Left kidney (tissue), 2 donors: ENCODE measurements around the gene DPM3. TPM values are rescaled to one million over a fixed set of nuclear protein-coding genes. Genes with fewer than 3 reads are reported as not detected.
"Not testable (repeated sequence)": the region's sequence is repeated elsewhere in the genome, so short reads cannot be mapped to it uniquely, and the experiment has no call there.

ENCODE experiments used
- DNase-seq: peaks from one replicate; pipeline ENCODE4 v3.0.0-alpha.2; 2013
- polyA plus RNA-seq: library from polyadenylated mRNA; unstranded; fragments of 120-200 nt; gene quantifications from one replicate; pipeline ENCODE4 v1.2.1, GENCODE V29; 2013; ENCODE audit not compliant: insufficient read length

DPM3 gene
- polyA plus RNA-seq, 1 donor = 26.9 TPM

DNA sequence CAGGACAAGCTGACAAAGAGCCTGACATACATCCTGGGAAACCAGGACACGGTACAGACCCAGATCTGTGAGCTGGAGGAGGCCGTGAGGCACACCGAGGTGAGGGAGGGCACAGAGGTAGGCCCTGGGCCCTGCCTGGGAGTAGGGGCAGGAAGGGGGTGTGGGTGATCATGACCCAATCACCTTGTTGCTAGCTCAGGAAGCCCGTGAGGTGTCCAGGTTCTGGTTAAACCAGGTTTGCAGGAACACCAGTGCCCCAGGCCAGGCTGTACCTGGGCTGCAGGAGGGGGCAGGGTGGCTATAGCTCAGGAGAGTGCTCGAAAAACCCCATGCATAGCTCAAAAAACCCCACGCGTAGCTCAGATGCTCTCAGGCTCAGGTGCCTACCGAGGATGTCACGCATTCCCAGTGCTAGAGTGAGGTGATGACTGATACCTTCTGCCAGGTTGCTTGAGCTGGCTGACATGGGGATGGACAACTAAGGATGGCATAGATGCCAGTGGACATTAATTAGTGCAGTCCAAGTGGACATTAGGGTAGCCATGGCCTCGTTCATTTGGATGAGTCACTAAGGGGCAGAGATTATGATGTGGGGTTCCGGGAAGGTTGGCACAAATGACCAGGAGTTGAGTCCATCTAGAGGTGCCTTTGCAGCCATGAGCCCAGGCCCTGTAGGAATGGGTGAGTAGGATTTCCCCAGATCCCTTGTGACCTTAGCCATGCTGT, 37.0 kb upstream of the DPM3 start:
- no peak for DNase-seq

DNA sequence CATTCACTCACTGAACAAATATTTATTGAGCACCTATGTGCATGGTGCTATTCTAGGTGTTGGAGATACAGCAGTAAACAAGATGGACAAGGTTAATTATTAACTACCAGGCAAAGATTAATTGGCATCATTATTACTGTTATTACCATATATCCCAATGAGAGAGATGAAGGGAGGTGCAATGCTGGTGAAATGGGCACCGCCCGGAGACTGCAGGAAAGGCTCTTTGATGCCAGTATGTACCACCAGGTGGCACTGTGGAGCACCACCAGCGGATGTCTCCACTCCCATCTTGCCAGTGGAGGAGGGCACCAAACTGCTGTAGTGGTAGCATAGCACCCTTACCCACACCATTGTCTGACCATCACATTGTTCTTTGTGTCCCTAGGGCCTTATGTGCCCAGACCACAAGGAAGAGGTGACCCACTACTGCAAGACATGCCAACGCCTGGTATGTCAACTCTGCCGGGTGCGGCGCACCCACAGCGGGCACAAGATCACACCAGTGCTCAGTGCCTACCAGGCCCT, 36.3 kb upstream of the DPM3 start:
- no peak for DNase-seq

DNA sequence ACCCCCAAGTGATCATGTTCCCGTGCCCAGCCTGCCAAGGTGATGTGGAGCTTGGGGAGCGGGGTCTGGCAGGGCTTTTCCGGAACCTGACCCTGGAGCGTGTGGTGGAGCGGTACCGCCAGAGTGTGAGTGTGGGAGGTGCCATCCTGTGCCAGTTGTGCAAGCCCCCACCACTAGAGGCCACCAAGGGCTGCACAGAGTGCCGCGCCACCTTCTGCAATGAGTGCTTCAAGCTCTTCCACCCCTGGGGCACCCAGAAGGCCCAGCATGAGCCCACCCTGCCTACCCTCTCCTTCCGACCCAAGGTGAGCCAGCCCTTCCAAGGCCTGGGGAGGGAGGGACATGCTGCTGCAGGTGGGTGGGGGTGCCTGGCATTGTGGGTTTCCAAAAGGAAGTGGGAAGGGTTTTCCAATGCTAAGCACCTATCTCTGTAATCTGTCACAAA, 35.6 kb upstream of the DPM3 start:
- DNase-seq = no peak

DNA sequence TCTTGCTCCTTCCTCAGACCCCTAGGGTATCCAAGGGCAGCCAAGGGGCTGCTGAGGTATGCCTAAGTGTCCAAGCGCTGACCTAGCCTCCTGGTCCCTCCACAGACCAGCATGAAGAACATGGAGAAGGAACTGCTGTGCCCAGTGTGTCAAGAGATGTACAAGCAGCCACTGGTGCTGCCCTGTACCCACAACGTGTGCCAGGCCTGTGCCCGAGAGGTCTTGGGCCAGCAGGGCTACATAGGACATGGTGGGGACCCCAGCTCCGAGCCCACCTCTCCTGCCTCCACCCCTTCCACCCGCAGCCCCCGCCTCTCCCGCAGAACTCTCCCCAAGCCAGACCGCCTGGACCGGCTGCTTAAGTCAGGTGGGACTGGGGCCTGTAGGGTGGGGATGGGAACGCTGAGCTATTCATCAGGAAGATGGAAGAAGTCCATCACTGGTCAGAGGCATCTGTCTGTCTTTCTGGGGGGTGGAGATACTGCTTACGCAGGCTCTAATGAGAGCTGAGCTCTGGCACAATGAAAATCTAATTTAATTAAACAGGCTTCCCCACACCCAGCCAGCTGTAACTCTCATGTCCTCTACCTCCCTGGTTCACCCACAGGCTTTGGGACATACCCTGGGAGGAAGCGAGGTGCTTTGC, 35.1 kb upstream of the DPM3 start:
- DNase-seq = no peak

DNA sequence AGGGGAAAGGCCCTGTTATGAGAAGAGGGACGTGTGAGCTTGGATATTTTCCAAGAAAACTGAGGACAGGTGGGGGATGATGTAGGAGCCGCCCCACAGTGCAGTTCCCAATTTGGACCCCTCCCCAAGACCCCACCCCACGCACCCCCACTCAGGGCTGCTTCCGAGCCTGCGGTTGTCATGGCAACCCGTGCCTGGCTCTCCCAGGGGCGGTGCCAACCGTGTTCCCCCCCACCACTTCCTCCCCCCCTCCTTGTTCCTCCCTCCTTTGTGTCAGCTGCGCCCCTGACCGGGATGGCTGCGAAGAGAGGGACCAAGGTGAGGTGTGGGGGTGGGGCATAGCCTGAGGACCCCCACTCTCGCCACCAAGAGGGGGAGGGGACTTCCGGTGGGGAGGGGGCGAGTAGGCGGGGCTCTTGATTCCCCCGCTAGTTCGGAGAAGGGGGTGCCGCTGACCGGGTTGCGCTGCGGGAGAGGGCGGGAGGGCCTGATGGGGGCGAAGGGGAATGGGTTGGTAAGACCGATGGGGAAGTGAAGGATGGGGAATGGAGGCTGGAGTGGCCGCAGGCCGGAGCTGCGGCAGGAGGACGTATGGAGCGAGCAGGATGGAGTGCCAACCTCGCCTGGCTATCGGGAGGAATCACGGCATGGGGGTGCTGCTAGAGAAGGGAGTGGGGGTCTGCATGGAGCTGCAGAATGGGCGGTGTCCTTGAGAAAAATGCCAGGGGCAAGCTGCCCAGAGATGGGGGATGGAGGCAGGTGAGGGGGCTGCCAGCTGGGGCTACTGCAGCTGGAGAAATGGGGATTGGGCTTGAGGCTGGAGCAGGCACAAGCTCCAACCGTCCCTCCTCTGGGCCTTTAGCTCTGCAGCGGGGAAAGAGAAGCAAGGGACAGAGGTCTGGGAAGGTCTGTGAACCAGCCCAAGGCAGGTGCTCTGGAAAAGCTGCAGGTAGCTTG, 34.3 kb upstream of the DPM3 start:
- no peak for DNase-seq

DNA sequence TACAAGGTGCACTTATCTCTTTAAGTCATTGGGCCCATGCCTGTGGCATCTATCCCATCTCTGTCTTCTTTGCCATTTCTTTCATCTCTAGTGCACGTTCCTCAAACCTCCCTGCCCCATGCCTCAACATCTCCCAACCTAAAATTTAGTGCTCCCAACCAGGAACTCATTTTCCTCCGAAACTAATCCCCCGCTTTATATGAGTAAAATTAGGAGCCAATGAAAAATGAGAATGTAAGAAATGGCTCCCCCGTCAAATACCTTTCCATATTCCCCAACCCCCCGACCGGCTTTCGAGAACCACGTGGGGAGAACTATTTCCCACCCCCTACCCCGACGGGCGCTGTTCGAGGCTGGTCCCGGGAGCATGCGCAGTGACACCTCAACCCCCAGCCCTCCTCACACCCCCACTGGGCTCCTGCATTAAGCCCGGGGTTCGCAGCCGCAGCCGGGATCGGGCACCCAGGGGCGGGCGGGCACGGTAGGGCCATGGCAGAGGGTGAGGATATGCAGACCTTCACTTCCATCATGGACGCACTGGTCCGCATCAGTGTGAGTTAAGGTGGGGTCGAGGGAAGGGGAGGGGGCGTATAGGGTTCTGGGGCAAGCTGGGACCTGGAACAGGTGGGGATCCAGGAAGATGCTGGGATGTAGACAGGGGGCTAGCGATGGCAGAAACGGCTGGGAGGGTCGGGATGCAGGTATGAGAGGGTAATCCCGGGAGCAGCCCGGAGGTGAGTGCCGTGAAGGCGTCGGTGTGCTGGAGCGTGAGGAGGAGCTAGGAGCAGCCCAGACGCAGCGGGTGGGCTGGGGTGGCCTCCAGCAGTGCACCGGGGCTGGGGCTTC, 33.4 kb upstream of the DPM3 start, which contains the start of gene TRIM46:
TSS of gene TRIM46 (plus strand) at position 372 of the 846 bp plus-strand sequence. CDS start at position 490, 118 bp downstream.
- DNase-seq = no peak

DNA sequence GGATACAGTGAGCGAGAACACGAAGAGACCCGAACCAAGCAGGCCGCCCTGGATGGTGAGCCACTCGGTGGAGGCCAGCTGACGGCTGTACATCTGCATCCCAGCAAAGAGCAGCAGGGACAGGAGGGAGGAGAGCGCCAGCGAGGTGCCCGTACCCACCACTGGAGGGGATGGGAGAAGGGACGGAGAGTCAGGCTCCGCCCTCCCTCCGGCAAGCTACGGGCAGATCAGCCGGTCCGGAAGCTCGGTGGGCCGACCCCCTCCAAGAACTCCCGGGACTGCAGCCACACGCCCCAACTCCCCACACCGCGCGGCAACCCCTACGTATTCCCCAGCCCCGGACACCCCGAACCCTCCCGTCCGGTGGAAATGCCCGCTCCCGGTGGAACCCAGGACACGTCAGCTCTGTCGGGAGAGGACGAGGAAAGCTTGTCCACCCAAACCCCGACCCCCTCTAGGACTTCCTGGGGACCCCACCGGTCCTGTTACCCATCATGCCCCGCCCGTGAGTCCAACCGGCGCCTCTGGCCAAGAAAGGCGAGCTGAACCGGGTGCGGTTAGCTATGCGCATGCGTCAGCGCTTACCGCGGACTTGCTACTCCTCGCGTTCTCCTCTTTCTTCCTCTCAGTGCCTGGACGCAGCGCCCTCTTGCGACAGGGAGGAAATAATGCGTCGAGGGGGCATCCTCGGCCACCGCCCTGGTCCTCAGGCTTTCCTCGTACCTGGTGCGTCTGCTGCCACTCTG, 32.6 kb upstream of the DPM3 start, which contains the start of gene KRTCAP2:
TSS of gene KRTCAP2 (minus strand) at position 573 of the 746 bp plus-strand sequence. CDS start at position 493, 80 bp downstream.
- DNase-seq = peak; percentile 96

DNA sequence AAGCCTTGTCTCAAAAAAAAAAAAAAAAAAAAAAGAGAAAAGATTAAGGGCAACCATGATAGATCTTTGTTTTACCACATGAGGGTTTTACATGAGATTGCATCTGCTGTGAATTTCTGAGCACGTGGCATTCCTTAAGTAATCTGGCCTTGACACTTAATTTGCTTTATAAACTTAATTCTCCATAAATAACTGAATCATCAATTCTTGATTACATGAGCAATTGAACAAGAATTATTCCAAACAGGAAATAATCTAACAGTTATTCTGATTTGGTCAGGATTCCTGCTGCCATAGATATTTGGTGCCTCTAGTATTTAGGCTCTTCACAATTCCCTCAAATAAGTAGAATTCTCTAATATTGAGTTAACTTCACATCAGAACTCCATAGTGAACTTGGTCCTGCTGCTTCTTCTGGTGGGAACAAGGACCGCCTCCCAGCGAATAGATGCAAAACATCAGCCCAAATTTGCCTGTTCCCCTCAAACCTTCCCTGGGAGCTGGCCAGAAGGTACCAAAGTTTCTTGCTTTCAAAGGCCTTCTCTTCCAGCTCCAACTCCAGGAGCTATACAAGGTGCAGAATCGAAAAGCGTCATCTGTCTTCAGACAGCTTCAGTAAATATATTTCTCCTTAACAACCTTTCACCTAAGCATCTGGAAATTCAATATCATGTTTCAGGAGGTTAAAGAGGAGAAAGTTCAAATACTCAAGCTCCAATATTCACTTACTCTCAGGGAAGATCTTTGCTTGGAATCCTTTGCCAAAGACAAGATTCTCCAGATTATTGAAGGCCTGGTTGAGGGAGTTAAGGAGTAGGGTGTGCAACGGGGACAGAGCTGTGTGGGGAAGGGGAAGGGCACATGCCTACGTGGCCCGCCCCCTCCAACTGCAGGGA, 31.8 kb upstream of the DPM3 start:
- DNase-seq = no peak

DNA sequence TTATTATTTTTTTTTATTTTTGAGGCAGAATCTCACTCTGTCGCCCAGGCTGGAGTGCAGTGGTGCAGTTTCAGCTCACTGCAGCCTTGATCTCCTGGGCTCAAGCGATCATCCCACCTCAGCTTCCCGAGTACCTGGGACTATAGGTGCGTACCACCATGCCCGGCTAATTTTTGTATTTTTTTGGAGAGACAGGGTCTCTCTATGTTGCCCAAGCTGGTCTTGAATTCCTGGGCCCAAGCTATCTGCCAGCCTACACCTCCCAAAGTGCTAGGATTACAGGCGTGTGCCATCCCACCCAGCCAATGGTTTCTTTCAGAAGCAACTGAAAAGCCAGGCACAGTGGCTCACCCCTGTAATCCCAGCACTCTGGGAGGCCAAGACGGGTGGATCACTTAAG, 30.5 kb upstream of the DPM3 start:
- no peak for DNase-seq

DNA sequence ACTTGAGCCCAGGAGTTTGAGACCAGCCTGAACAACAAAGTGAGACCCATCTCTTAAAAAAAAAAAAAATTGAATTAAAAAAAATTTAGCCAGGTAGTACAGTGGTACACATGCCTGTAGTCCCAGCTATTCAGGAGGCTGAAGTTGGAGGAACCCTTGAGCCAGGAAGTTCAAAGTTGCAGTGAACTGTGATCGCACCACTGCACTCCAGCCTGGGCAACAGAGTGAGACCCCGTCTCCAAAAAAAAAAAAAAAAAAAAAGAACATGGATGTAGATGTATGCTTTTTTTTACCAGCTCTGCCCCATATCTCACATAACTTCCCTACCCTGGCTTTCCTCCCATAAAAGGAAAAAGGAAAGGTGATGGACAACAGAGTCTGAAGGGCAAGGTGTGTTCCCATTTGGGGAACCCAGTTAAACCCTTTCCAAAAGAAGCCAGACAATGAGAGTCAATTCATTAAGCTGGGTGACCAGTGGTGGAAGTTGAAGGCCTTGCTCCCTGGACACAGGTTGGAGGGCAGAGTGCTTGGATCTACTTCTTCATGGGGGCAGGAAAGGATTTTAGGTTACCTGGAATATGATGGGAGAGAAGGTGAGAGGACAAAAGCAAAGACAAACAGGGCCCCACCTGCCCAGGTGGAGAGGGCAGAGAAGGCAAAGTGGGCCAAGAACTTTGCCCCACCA, 29.9 kb upstream of the DPM3 start:
- DNase-seq = no peak

DNA sequence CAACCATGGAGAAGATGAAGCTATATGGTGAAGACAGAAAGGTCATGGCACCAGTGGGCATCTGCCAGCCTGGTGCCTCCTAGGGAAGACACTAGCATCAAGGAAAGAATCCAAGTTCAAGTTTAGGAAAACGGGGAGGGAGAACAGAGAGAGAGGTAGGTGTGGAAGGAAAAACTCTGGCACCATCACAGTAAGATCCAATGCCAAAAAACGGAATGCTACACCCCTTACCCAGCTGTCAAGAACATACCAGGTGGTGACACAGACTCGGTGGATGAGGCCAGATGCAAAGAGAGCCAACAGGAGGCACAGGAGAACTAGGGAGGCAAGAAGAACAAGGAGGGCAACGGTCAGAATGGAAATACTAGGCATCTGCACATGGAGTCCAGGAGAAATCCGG, 29.2 kb upstream of the DPM3 start:
- DNase-seq = no peak

DNA sequence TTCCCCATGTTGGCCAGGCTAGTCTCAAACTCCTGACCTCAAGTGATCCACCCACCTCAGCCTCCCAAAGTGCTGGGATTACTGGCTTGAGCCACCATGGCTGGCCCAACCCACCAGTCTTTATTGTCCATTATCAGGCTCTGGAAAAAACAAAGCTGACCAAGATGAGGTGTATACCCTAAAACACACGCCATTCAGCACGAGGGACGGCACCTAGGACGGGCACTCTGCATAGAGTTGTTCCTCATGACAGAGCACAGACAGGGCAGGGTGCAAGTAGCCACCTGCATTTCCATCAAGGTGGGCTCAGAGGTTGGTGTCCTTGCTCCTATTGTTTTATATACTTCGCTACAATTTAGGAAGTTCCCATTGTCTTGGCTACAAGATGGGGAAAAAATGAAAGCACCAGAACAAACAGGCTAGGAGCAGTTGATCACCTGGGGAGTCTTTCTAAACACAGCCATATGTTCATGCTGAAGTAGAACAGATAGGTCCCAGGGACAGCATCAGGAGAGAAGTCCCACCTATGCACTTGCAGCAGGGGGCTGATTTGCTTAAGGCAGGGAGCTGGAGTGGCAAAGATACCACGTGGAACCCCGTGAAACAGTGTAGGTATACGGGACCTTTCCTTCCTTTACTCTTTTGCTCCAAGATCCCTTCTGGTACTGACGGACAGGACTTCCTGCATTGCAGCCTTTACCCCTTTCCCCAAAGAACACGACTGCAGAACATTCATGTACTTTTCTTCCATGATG, 28.3 kb upstream of the DPM3 start:
- DNase-seq = no peak

DNA sequence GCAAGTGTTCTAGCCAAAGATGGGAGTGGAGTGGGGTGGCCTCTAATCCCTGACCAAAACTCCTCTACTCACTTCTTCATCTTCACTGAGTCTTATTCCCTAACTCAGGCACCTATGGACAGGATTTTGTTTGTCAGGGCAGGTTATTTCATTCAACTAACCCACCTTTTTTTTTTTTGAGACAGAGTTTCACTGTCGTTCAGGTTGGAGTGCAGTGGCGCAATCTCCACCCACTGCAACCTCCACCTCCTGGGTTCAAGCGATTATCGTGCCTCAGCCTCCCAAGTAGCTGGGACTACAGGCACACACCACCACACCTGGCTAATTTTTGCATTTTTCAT, 27.7 kb upstream of the DPM3 start:
- not testable (repeated sequence) for DNase-seq

DNA sequence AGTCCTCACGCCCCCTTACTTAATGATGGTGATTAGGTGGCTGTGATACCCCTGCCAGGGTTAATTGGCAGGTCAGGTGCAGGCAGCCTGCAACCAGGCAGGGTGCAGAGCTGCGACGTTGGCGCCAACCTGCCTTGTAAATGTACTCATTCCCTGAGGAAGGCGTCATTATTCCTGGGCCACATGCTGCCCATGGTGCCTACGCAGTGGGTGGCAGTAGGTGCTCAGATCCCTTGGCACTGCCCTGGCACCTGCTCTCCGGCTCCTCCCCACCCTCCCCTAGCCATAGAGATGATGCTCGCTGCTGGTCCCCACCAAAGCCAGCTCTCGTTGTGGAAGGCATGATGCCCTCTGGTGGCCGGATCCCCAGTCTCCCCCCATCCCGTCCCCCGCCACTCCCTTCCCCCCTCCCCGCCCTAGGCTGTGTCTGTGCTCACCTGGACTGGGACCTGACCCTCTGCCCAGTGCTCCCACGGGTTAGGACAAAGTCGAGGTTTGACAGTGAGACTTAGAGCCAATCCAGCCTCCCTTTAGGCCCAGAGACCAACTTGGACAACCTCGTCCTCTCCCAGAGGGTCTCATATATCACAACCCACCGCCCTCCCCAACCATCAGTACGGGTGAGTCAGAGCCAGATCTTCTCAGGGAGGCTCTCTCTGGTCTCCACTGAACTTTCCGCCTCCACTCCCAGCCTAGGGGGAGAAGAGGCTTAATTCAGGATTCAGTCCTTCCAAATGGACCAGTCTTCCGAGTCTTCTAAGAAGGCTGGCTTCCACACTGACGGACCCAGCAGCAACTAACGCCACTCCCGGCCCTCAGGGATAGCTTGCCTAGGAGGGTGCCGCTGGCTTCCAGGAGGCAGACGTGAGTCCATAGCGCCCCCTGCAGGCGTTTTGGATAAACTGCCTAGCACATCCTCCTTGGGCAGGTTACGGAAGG, 27.1 kb upstream of the DPM3 start:
- DNase-seq = peak; percentile 88

DNA sequence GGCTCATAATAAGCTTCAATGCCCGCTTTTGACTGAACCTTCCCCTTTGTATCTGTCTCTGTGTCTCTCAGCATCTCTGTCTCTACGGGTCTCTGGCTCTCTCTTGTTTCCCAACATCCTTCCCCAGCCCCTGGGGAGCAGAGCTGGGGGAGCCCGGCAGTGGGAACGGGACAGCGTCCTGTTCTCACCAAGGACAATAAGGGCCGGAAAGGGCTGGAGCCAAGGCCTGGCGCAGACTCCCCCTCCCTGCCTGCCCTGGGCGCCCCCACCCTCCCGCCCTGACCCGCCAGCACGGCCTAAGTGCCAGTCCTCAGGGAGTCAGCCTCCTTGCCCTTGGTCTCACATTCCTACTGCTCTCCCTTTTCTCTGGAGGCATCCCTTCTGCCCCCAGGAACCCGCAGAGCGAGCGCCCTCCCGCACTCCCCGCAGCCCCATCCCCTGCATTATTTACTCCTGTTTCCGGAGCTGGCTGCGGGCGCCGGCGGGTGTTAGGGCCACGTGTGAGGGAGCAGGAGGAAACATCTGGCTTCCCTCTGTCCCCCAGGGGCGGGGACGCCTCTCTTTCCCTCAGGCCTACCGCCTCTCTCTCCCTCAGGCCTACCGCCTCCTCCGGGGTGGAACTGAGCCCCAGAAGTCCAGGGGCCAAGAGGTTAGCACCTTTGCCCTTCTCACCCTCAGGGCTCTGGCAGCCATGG, 26.3 kb upstream of the DPM3 start:
- peak; percentile 55 for DNase-seq

DNA sequence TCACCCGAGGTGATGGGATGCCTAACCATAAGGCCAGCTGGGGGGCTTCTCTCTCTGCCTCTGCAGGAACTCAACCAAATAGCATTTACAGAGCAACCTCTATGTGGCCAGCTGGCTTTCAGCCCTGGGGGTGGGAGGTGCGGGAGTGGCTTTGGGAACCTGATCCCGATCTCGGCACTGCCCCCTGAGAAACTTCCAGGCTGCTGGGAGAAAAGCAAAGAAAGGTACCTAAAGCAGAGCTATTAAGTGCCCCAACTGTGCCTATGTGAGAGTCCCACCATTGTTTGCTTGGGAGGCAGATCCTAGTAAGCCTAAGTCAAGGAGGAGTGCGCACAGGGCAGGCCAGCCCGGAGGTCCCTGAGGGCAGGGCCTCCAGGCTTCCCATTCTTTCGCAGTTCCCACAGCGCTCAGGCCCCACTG, 25.7 kb upstream of the DPM3 start:
- no peak for DNase-seq
